Fibroblast of villous mesenchyme (primary cell): ENCODE results near the gene SEPTIN11. TPM values are rescaled to one million over a fixed set of nuclear protein-coding genes. Genes with fewer than 3 reads are reported as not detected.
A peak's percentile ranks its signal among the peaks of the same experiment; 100 is the strongest.

Experiments used
- DNase-seq: peaks from one replicate; pipeline ENCODE4 v3.0.0-alpha.2; 2010; ENCODE audit warnings: low read depth
- H3K4me3 ChIP-seq: 2 replicates; pipeline ENCODE4 v1.5.1; 2011; ENCODE audit warnings: low read depth, mild to moderate bottlenecking, low read length
- total RNA-seq: library from RNA; depleted of rRNA; stranded (reverse); fragments of >200 nt; gene quantifications from 2 replicates; pipeline ENCODE4 v1.2.3, GENCODE V29; 2012
- TF ChIP-seq, protein P1 (sequence below): IDR thresholded peaks from 2 replicates; pipeline ENCODE4 v1.5.1; 2012; ENCODE audit warnings: low read depth, mild to moderate bottlenecking, low read length; ENCODE audit not compliant: insufficient read depth

SEPTIN11 gene
- total RNA-seq, 1 donor, result 439 TPM

GRCh38 chr4:76951672-76952010 is 2.1 kb downstream of the SEPTIN11 start:
- TF ChIP-seq, protein P1, sequence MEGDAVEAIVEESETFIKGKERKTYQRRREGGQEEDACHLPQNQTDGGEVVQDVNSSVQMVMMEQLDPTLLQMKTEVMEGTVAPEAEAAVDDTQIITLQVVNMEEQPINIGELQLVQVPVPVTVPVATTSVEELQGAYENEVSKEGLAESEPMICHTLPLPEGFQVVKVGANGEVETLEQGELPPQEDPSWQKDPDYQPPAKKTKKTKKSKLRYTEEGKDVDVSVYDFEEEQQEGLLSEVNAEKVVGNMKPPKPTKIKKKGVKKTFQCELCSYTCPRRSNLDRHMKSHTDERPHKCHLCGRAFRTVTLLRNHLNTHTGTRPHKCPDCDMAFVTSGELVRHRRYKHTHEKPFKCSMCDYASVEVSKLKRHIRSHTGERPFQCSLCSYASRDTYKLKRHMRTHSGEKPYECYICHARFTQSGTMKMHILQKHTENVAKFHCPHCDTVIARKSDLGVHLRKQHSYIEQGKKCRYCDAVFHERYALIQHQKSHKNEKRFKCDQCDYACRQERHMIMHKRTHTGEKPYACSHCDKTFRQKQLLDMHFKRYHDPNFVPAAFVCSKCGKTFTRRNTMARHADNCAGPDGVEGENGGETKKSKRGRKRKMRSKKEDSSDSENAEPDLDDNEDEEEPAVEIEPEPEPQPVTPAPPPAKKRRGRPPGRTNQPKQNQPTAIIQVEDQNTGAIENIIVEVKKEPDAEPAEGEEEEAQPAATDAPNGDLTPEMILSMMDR, result no peak
- peak overlapping the region; percentile 87 for H3K4me3 ChIP-seq
- DNase-seq, result peak; percentile 61

DNA sequence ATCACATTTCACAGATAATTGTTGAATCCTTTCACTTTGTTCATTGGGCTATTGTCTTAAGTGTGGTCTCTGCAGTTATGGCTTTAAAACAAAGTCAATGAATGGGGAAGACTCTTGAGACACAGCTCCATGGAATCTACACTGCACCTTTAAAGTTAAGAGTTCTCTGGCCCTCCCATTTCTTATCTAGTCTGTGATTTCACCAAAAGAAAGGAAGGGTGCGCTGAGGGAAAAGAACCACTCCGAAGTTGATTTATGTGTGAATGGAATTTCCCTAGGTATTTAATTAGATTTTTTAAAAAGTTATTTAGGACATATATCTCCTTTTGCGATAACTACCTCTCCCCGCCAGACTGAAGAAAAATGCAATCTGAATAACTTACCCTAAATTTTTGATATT is 2.5 kb downstream of the SEPTIN11 start:
- TF ChIP-seq, protein P1, result no peak
- peak overlapping the region; percentile 87 for H3K4me3 ChIP-seq
- peak; percentile 43 for DNase-seq

DNA sequence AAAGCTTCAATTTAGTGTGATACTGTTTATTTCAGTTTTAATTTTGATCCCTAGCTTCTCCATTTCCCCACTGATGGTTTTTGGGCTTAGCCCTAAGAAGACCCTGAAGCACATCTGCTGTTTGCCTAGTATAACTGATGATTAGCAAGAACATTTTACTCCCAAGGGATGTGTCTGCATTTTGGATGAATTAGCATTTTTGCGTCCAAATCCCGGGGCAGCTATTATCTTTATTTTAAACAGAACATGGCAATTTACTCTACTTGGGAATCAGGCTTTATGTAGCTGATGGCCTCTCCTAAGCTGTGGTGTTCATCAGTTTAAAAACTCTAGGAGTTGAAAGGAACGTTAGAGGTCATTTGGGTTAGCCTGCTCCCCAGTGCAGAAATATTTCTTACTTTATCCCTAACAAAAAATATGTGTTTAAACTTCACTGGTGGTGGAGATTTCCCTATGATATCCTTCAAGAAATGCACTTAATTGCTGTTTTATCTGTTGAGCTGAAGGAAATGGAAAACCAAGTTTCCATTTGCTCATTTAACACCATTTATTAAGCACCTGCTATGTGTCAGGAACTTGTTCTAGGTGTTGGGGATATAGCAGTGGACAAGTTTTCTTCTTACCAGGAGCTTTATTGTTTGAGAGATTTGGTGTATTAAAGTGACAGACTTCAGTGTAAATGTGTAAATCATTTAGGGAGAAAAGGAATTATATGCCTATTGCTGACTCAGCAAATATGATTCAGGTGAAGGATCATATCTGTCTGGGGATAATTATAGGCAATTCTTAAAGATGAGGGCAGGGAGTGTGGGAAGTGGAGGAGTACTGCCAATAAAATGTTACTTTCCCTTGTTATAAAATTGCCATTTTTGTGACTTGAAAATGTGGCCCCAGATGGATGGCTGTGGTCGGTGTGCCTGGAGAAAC is 3.4 kb downstream of the SEPTIN11 start:
- TF ChIP-seq, protein P1, result no peak
- peak; percentile 72 for DNase-seq
- peak overlapping the region; percentile 87 for H3K4me3 ChIP-seq

GRCh38 chr4:76953956-76954355 is 4.4 kb downstream of the SEPTIN11 start:
- TF ChIP-seq, protein P1, result no peak
- no peak for DNase-seq
- H3K4me3 ChIP-seq, result no peak overlapping the region

- no peak for DNase-seq
- no peak overlapping the region for H3K4me3 ChIP-seq
- TF ChIP-seq, protein P1, result no peak
These were observed 4.9 kb downstream of the SEPTIN11 start for GRCh38 chr4:76954489-76954888.

GRCh38 chr4:76955182-76955581 is 5.6 kb downstream of the SEPTIN11 start:
- no peak overlapping the region for H3K4me3 ChIP-seq
- TF ChIP-seq, protein P1, result no peak

More at GRCh38 chr4:76955182-76955581, 5.6 kb downstream of the SEPTIN11 start:
- DNase-seq, result peak; percentile 80
